NCI-H510A treated with DMSO at 0.1 percent for 48 hours (cell line): ENCODE data around the gene ZNF282.
A peak's percentile ranks its signal among the peaks of the same experiment; 100 is the strongest.
"Not testable (repeated sequence)": the region's sequence is repeated elsewhere in the genome, so short reads cannot be mapped to it uniquely, and the experiment has no call there.

Experiments
- DNase-seq: peaks from one replicate; lab custom pipeline; 2025; lab: John Stamatoyannopoulos, UW

The ZNF282 gene

DNA sequence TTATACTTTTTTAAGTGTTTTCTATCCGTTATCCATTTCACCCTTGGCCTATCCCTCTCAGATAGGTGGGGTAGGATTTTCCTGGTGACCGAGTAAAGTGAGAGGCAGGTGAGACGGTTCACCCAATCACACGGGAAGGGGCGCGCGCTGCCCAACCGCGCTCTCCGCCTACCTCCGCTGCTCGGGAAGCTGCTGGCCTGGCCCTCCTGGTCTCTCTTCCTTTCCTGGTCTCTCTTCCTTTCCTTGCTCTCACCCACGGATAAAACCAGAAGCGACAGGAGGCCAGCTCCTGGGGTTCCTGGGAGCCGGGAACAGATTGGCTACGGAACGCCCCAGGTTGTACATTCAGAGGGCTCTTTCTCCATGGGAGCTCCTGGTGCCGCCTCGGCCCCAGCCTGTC lies 29.8 kb downstream of the ZNF282 start:
- DNase-seq, result no peak

GRCh38 chr7:149225656-149226055 lies 30.3 kb downstream of the ZNF282 start:
- DNase-seq, result no peak

DNA sequence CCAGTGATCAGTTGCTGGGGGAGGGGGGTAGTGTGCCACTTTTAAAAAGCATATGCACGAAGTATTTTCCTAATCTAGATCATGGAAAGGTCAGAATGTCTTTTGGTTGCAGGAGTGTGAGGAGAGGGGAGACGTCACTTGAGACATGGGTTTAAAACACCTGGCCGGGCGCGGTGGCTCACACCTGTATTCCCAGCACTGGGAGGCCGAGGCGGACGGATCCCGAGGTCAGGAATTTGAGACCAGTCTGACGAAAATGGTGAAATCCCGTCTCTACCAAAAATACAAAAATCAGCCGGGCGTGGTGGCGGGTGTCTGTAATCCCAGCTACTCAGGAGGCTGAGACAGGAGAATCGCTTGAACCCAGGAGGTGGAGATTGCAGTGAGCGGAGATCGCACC lies 31.0 kb downstream of the ZNF282 start:
- not testable (repeated sequence) for DNase-seq

DNA sequence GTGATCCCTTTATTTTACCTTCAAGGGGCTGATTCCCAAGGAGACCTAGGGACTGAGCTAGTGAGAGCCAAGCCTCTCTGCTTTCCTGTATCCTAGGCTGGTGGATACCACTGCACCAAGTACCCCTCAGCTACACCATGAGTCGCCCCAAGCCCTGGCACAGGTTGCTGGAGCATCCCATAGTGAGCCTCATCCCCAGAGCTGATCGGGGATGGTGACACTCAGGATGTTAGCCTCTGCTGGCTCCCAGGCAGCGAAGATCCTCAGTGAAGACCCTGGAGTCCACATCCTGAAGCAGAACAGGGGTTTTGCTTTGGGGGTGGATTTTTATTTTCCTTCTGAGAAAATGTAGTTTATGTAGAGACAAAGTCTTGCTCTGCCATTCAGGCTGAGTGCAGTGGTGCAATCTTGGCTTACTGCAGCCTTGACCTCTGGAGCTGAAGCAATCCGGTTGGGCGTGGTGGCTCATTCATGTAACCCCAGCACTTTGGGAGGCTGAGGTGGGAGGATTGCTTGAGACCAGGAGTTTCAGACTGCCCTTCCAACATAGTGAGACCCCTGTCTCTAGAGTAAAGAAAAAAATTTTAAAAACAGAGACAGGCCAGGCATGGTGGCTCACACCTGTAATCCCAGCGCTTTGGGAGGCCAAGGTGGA lies 31.6 kb downstream of the ZNF282 start:
- no peak for DNase-seq

- no peak for DNase-seq
Observed at GRCh38 chr7:149228831-149229471, 33.6 kb downstream of the ZNF282 start.

- DNase-seq, result no peak
Observed at GRCh38 chr7:149229526-149229925, 34.2 kb downstream of the ZNF282 start.

DNA sequence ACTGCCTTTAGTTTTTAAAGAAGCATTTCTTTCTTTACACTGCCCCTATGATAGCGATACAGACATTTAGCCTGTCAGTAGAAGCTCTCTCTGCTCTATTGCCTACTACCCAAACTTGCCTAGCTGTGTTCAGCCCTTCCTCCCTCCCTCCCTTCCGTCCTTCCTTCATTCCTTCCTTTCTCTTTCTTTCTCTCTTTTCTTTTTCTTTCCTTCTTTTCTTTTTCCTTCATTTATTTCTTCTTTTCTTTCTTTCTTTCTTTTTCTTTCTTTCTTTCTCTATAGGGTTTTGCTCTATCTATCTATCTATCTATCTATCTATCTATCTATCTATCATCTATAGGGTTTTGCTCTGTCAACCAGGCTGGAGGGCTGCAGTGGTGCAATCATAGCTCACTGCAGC lies 37.0 kb downstream of the ZNF282 start:
- DNase-seq, result no peak

DNA sequence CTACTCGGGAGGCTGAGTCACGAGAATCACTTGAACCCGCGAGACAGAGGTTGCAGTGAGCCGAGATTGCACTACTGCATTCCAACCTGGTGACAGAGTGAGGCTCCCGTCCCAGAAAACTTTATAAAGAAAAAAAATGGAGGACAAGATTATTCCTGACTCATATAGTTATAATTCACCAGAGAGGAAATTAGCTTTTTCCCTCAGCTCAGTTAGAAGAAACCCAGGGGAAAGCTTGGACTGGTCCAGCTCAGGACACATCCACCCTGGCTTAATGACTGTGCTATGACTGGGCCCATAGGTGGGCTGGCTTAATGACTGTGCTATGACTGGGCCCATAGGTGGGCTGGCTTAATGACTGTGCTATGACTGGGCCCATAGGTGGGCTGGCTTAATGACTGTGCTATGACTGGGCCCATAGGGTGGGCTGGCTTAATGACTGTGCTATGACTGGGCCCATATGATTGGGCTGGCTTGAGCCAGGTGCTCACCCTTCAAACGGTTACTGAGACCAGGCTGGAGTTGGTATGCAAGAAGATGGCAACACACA lies 38.4 kb downstream of the ZNF282 start:
- DNase-seq, result not testable (repeated sequence)

- DNase-seq, result no peak
Observed at GRCh38 chr7:149237502-149237901, 42.2 kb downstream of the ZNF282 start.

- DNase-seq, result no peak
Observed at GRCh38 chr7:149238051-149238450, 42.7 kb downstream of the ZNF282 start.

GRCh38 chr7:149239345-149240143 lies 44.2 kb downstream of the ZNF282 start, which contains the start of gene ZNF212:
Gene ZNF212, plus strand, starts transcription at chr7:149239651. Its CDS starts 128 bp downstream, at chr7:149239779.
- DNase-seq, result peak; percentile 63

GRCh38 chr7:149240637-149241036 lies 45.3 kb downstream of the ZNF282 start:
- DNase-seq, result no peak

- DNase-seq, result no peak
Observed at GRCh38 chr7:149241696-149242095, 46.4 kb downstream of the ZNF282 start.

- no peak for DNase-seq
Observed at GRCh38 chr7:149245244-149245643, 49.9 kb downstream of the ZNF282 start.

GRCh38 chr7:149245744-149246143 lies 50.4 kb downstream of the ZNF282 start:
- DNase-seq, result no peak

GRCh38 chr7:149248777-149249176 lies 53.4 kb downstream of the ZNF282 start:
- DNase-seq, result no peak

- DNase-seq, result not testable (repeated sequence)
Observed at GRCh38 chr7:149250151-149250550, 54.8 kb downstream of the ZNF282 start.

- not testable (repeated sequence) for DNase-seq
Observed at GRCh38 chr7:149251518-149251917, 56.2 kb downstream of the ZNF282 start.

GRCh38 chr7:149252378-149252777 lies 57.0 kb downstream of the ZNF282 start:
- DNase-seq, result no peak

DNA sequence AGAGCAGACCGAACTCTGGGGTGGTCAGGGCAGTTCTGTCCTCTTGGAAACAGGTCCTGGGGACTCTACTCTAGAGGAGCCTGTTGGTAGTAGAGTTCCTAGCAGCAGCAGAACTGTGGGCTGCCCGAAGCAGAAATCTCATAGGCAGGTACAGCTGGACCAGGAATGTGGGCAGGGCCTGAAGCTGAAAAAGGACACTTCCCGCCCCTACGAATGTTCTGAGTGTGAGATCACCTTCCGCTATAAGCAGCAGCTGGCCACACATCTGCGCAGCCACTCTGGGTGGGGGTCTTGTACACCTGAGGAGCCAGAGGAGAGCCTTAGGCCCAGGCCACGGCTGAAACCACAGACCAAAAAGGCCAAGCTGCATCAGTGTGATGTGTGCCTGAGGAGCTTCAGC lies 58.3 kb downstream of the ZNF282 start:
- no peak for DNase-seq

- no peak for DNase-seq
Observed at GRCh38 chr7:149254181-149254858, 59.0 kb downstream of the ZNF282 start.

GRCh38 chr7:149255174-149255573 lies 59.8 kb downstream of the ZNF282 start:
- no peak for DNase-seq
